Activated T-cell treated with anti-CD3 and anti-CD28 coated beads, Interleukin-2, amount 50 U/mL, for 72 hours (primary cell): ENCODE measurements around the gene CFAP73. TPM values are rescaled to one million over a fixed set of nuclear protein-coding genes. Genes with fewer than 3 reads are reported as not detected.
"Not testable (repeated sequence)": the region's sequence is repeated elsewhere in the genome, so short reads cannot be mapped to it uniquely, and the experiment has no call there.

Experiments
- ATAC-seq, 2 donors: fragments of 150-1000 bp; cut with Tn5 transposase; replicated peaks in 1 of 2; 2 replicates each; pipeline ENCODE4 v1.10.0; 2021; ENCODE audit warnings: moderate library complexity in 2 of 2, mild to moderate bottlenecking in 1 of 2
- DNase-seq, 2 donors: peaks; one replicate each; pipeline ENCODE4 v3.0.0; 2021 to 2022; ENCODE audit warnings: mixed read lengths in 1 of 2
- H3K27ac Mint-ChIP-seq: one replicate; pipeline ENCODE4 v1.8.0; 2022; ENCODE audit warnings: mild to moderate bottlenecking, moderate library complexity, mixed read lengths
- H3K27me3 Mint-ChIP-seq: one replicate; pipeline ENCODE4 v1.8.0; 2022; ENCODE audit warnings: low read depth, mixed read lengths
- H3K36me3 Mint-ChIP-seq, 2 donors: one replicate each; pipeline ENCODE4 v1.8.0; 2022; ENCODE audit warnings: mixed read lengths in 2 of 2, mild to moderate bottlenecking in 1 of 2; ENCODE audit not compliant: insufficient read depth in 2 of 2
- H3K4me1 Mint-ChIP-seq: one replicate; pipeline ENCODE4 v1.8.0; 2022; ENCODE audit warnings: low read depth, mixed read lengths
- H3K4me3 Mint-ChIP-seq, 2 donors: one replicate each; pipeline ENCODE4 v1.8.0; 2022; ENCODE audit warnings: mild to moderate bottlenecking in 2 of 2, mixed read lengths in 2 of 2, moderate library complexity in 2 of 2
- H3K9me3 Mint-ChIP-seq, 2 donors: one replicate each; pipeline ENCODE4 v1.8.0; 2022; ENCODE audit warnings: mixed read lengths in 2 of 2
- total RNA-seq, 2 donors: library from RNA; stranded (reverse); gene quantifications; one replicate each; pipeline ENCODE4 v1.2.3, GENCODE V29; 2022

CFAP73 gene
- total RNA-seq, 2 donors from 2014 or later = 2.0 to 2.1 TPM

DNA sequence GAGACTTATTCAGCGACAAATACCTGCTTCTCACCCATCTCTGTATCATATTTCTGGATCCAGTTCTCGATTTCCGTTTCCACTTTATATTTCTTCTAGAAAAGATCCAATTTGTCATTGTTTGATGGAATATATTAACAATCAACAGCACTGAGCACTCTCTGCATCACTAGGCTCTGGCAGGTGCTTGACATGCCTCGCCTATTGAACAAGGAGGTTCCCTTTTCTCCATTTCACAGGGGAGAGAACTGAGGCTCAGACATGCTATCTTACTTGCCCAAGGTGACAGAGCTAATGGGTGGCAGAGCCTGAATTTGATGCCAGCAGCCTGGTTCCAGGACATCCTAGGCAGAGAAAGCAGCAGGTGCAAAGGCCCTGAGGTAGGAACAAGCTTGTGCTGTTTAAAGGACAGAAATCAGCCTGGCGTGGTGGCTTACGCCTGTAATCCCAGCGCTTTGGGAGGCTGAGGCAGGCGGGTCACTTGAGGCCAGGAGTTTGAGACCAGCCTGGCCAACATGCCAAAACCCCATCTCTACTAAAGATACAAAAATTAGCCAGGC lies 48.1 kb downstream of the CFAP73 start:
- Mint-ChIP-seq H3K36me3 (no peaks in the 10 kb centered on the region), H3K27ac (no peak overlapping the region), H3K4me3 (no peak overlapping the region), H3K4me1 (peaks cover 19% of the 10 kb centered on the region), H3K9me3 (no peaks in the 10 kb centered on the region), H3K27me3 (no peaks in the 10 kb centered on the region)
- no peak for ATAC-seq
- no peak for DNase-seq

DNA sequence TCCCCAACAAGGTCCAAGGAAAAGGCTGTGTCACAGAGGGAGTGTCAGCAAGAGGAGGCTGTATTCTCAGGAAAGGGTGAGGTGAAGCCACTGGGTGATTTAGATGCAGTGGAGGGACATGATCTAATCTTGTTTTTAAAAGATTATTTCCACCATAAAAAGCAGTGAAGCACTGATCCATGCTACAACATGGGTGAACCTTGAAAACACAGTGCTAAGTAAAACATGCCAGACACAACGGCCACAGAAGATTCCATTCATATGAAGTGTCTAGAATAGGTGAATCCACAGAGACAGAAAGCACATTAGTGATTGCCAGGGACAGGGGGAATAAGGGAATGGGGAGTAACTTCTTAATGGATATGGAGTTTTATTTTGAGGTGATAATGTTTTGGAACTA lies 48.8 kb downstream of the CFAP73 start:
- peaks cover 19% of the 10 kb centered on the region for H3K4me1 Mint-ChIP-seq
- H3K4me3 Mint-ChIP-seq = no peak overlapping the region

DNA sequence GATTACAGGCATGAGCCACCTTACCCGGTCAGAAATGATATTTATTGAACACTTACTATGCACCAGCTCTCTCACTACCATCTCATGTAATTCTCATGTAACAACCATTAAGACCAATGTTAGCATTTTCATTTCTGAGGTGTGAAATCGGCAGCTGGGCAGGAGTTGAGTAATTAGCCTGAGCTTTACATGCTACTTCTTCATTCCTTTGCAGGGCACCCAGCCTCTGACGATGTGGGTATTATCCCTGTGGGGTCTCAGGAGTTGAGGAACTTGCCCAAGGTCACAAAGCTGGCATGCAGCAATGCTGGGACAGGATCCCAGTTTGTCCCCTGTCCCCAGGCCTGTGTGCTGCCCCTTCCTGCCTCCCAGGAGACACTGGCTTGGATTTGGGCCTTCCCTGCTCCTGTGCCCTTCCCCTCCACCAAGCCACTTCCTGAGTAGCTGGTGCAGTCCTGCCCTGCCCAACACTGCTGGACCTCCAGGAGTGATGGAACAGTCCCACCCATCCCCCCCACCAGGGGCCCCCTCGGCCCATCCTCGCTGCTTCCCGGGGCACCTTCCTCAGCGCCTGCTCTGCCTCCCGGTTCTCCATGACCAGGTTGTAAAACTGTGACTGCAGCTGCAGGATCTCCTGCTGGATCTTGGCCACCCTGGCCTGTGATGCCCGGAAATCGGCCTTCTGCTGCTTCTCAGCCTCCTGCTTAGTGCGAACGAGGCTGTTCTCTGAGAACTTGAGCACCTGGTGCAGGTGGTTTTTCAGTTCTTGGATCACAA lies 50.7 kb downstream of the CFAP73 start:
- Mint-ChIP-seq H3K27ac (no peak overlapping the region), H3K36me3 (no peaks in the 10 kb centered on the region), H3K4me3 (no peak overlapping the region), H3K9me3 (no peaks in the 10 kb centered on the region), H3K4me1 (peaks cover 26% of the 10 kb centered on the region), H3K27me3 (no peaks in the 10 kb centered on the region)
- DNase-seq (no peak), ATAC-seq (no peak)

More for the DNA sequence above, 48.8 kb downstream of the CFAP73 start:
- no peaks in the 10 kb centered on the region for H3K9me3 Mint-ChIP-seq
- DNase-seq (no peak), ATAC-seq (no peak)
- no peaks in the 10 kb centered on the region for H3K36me3 Mint-ChIP-seq
- H3K27ac Mint-ChIP-seq = no peak overlapping the region
- H3K27me3 Mint-ChIP-seq = no peaks in the 10 kb centered on the region

DNA sequence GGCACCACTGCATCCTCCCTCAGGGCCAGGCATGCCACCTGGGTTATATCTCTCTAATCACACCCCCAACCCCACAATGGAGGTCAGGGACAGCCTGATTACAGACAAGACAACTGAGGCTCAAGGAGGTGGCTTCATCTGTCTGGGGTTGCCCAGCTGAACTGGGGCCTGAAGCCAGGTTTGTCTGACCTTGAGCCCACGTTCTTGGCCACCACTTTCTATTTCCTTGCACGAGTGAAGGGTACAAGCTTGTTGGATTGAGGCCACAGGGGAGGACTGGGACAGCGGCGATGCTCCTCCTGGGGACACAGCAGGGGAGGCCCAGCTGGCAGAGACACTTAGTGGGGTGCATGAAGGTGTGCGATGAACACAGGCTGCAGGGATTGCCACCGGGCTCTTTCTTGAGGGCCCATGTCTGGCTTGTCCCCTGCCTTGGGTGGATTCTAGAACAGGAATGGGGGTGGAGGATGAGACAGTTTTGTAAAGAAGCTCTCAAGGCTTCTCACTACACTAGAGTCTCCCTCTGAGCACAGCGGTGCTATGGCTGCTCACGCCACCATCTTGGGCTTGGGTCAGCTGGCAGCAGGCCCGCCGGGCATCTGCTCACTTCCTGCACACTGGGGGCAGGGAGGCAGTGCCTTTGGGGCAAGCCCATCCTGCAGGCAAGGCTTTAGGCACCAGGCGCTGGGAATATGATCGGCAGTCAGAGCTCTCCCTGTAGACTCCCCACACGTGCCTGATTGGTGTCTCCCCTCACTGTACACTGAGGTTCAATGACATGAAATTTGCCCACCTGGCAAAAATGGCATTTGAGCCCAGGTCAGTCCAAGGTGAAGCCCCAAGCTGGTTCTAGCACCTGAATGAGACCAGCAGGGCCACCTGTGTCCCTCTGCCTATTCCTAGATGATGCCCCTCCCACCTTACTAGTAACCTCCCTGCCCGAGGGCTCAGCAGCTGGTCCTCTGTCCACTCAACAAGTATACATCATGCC lies 52.0 kb downstream of the CFAP73 start:
- Mint-ChIP-seq H3K36me3 (peaks cover under 1 to 3% of the 10 kb centered on the region in 2 donors), H3K4me1 (peaks cover 34% of the 10 kb centered on the region), H3K9me3 (no peaks in the 10 kb centered on the region), H3K27ac (no peak overlapping the region), H3K4me3 (no peak overlapping the region), H3K27me3 (no peaks in the 10 kb centered on the region)
- DNase-seq (no peak), ATAC-seq (no peak)

DNA sequence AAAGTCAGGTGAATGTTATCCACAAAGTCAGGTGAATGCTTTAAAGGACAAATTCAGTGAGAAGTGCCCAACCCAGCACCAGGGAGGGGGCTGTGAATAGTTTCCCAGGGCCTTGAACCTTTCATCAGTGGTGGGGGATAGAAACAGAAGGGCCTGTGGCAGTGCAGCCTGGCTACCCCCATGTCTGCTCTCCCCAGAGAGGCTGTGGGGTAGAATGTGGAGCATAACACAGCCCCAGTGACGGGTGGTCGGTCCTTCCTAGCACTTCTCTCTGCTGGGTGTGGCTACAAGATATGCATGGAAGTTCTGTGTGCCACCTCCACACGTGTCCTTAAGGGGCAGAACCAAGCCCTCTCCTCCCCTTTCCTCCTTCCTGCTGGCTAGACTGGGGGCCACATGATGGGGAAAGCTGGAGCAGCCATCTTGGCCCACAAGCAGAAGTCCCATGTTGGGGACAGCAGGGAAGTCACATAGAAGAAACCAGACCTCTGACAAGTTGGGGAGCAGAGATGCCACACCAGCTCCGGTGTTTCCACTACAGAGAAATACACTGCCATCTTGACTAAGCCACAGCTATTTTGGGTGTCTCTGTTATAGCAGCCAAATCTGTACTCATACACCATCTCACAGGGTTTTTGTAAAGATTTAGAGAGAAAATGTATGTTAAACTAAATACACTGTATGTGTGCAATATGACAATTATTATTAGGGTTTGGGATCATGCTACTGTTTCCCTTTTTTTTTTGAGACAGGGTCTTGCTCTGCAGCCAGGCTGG lies 53.0 kb downstream of the CFAP73 start:
- peaks cover 44% of the 10 kb centered on the region for H3K4me1 Mint-ChIP-seq
- no peaks in the 10 kb centered on the region for H3K27me3 Mint-ChIP-seq
- DNase-seq = no peak
- no peak overlapping the region for H3K4me3 Mint-ChIP-seq
- peaks cover 2 to 3% of the 10 kb centered on the region in 2 donors for H3K36me3 Mint-ChIP-seq
- H3K9me3 Mint-ChIP-seq = no peaks in the 10 kb centered on the region
- ATAC-seq = no peak
- H3K27ac Mint-ChIP-seq = no peak overlapping the region

DNA sequence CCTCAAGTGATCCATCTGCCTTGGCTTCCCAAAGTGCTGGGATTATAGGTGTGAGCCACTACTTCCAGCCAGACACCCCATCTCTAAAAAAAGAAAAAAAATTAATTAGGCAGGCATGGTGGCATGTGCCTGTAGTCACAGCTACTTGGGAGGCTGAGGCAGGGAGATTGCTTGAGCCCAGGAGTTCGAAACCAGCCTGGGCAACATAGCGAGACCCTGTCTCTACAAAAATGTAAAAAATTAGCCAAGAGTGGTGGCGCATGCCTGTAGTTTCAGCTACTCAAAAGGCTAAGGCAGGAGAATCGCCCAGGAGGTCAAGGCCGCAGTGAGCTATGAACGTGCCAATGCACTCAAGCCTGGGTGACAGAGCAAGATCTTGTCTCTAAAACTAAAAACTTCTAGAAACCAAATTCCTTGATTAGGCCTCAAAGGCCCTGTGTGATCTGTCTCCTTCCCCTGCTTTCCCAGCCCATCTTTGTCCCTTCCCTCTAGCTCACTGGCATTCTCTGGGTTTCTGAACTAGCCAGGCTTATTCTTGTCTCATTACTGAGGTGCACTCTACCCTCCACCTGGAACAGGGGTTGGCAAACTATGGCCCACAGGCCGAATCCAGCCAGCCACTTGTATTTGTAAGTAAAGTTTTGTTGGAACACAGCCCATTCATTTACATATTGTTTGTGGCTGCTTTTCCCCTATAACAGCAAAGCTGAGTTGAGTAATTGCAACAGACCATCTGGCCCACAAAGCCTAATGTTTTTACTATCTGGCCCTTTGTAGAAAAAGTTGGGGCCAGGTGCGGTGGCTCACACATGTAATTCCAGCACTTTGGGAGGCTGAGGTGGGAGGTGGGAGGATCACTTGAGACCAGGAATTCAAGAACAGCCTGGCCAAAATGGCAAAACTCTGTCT lies 54.6 kb downstream of the CFAP73 start:
- Mint-ChIP-seq H3K27ac (no peak overlapping the region), H3K4me1 (peaks cover 54% of the 10 kb centered on the region), H3K36me3 (peaks cover 3% of the 10 kb centered on the region in 2 donors), H3K9me3 (no peaks in the 10 kb centered on the region), H3K27me3 (no peaks in the 10 kb centered on the region), H3K4me3 (peak overlapping the region in 1 of 2 donors; percentile 19)
- ATAC-seq (no peak), DNase-seq (no peak)

DNA sequence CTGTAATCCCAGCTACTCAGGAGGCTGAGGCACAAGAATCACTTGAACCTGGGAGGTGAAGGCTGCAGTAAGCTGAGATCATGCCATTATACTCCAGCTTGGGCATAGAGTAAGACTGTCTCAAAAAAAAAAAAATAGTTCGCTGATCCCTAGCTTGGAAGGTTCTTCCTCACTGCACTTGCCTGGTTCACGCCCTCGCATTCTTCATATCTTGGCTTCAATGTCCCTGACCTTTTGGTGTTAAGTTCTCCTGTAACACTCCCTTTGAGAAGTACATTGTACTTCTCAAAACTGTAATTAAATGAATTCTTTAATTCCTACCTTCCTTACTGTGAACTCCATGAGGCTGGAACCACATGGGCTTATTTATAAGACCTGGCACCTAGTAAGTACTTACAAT lies 55.3 kb downstream of the CFAP73 start:
- Mint-ChIP-seq H3K9me3 (no peaks in the 10 kb centered on the region), H3K36me3 (peaks cover 3% of the 10 kb centered on the region in 2 donors), H3K27ac (no peak overlapping the region), H3K4me1 (peaks cover 61% of the 10 kb centered on the region), H3K4me3 (no peak overlapping the region), H3K27me3 (no peaks in the 10 kb centered on the region)
- DNase-seq = no peak
- no peak for ATAC-seq

DNA sequence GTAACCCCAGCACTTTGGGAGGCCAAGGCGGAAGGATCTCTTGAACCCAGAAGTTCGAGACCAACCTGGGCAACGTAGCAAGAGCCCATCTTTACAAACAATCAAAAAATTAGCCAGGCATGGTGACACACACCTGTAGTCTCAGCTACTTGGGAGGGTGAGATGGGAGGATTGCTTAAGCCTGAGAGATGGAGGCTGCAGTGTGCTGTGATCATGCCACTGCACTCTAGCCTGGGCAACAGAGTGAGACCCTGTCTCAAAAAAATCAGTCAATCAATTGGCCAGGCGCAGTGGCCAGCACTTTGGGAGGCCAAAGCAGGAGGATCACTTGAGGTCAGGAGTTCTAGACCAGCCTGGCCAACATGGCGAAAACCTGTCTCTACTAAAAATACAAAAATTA lies 57.3 kb downstream of the CFAP73 start:
- not testable (repeated sequence) for H3K9me3 Mint-ChIP-seq, DNase-seq, H3K4me3 Mint-ChIP-seq, H3K36me3 Mint-ChIP-seq, ATAC-seq, H3K27me3 Mint-ChIP-seq
- Mint-ChIP-seq H3K27ac (peak overlapping the region; percentile 75), H3K4me1 (peaks cover 73% of the 10 kb centered on the region)

DNA sequence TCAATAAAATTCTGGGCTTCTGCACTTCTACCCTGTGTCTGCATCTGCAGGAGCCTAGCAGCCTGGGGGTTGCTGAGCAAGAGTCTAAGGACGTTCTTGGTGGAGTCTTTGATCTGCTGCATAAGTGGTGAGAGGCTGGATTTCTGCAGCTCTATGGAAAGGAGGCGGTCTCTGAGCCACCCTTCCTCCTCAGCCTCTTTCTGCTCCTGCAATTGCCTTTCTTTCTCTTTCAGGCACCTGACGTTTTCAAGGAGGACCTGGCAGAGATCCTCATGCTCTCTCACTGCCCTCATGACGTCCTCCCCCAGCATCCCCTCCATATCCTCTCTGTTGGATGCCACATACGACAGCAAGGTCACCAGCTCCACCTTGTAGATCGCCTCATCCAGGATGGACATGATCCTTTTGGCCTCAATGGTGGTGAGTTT lies 58.1 kb downstream of the CFAP73 start:
- DNase-seq = peak in 1 of 2 donors; percentile 23
- ATAC-seq = peak; percentile 4 to 5
- Mint-ChIP-seq H3K27me3 (no peaks in the 10 kb centered on the region), H3K36me3 (peaks cover 3 to 9% of the 10 kb centered on the region in 2 donors), H3K27ac (peak overlapping the region; percentile 81), H3K4me3 (peak overlapping the region; percentile 70 to 82), H3K4me1 (peaks cover 73% of the 10 kb centered on the region), H3K9me3 (peaks cover 0 to 2% of the 10 kb centered on the region in 2 donors)

DNA sequence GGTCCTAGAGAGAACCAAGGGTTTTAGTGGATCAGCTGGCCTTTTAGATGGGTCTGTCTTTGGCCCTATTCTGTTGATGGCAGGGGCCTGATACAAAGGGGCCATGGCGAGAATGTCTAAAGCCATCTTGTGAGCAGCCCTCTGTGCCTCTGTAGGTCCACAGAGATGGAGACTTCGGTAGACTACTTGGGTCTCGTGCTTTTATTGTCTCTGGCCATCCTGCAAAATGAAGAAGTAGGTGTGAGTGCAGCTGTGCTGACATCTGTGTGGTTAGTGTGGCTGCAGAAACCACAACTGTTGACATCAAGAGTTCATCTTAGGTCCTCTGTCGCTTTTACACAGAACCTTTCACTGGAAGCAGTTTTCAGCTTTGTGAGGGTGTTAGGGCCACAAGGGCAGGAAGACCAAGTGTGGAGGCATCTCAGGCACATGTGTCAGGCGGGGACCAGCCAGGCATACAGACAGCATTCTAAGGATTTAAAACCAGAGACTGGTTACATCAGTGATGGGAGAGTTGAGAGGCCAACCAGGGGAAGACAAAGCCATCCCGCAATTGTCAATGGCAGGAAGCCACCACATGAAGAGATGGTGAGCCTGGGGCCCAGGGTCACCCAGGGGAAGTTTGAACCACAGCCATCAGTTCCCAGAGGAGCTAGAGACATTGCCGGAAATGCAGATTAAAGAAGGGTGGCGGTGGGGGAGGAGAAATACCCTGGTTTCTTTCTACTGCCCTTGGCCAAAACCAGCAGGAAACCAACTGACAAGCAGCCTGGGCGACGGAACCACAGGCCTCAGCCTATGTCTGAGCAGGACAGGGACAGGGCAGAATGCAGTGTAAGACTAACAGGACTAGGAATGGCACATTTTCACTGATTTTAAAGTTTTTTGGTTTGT lies 58.8 kb downstream of the CFAP73 start:
- Mint-ChIP-seq H3K27ac (peak overlapping the region; percentile 81), H3K9me3 (peaks cover 0 to 2% of the 10 kb centered on the region in 2 donors), H3K27me3 (no peaks in the 10 kb centered on the region), H3K36me3 (peaks cover 3 to 11% of the 10 kb centered on the region in 2 donors), H3K4me1 (peaks cover 73% of the 10 kb centered on the region), H3K4me3 (peak overlapping the region; percentile 70 to 82)
- DNase-seq = peak; percentile 81 to 84
- ATAC-seq = peak; percentile 91
